OCI-M1 (cell line): ENCODE data around the gene MPP7.

Experiments
- DNase-seq: peaks from one replicate; lab custom pipeline; 2025; lab: John Stamatoyannopoulos, UW

The MPP7 gene

DNA sequence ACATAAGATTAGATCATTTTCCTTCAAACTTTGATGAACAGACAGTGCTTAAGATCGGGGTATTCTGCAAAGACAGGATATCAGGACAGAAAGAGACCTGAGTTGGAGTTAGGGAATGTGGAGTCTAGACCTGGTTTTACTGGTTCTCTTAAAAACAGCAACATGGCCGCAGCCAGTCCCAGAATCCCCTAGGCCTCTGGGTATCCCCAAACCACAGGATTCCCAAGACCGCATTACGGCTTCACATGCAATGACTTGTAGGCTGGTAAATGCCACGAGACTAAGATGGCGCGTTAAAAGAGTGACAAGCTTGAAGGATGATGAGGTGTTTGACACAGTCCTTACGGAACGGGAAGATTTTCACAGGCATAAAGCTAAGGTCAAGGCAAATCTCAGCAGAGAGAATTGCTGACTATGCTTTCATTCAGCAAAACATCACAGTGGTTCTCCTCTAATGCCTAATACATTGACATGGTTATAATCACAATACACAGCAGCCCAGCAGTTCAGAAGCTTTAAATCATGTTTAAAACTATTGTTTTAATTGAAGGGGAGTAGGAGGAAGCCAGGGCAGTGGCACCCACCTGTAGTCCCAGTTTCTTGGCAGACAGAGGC, 32.9 kb downstream of the MPP7 start:
- DNase-seq = no peak

DNA sequence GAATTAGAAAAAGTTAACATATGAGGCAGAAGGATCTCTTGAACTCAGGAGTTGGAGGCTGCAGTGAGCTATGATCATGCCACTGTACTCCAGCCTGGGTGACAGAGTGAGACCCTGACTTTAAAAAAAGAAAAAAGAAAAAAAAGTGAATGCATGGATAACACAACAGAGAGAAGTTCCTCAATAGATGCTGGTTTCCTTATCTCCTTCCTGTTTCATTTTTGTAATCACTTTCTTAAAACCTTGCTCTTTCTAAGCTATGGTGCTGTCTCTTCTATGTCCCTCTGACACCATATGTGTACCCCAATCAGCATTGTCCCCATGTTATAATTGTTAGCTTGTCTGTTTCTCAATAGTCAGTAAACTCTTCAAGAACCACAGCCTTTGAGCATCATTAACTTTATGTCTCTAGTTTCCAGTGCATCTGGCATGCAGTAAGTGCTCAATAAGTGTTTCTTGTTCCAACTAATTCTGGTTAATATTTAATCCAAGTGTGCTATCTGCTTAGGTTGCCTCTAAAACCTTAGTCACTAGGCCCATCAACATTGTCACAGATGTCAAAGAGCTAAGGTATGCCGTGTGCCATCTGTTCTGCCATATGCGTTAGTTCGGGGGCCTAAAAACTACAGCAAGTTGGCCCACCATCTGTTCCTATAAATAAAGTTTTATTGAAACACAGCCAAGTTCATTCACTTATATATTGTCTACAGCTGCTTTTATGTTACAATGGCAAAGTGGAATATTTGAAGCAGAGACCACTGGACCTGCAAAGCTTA, 36.2 kb downstream of the MPP7 start:
- no peak for DNase-seq

DNA sequence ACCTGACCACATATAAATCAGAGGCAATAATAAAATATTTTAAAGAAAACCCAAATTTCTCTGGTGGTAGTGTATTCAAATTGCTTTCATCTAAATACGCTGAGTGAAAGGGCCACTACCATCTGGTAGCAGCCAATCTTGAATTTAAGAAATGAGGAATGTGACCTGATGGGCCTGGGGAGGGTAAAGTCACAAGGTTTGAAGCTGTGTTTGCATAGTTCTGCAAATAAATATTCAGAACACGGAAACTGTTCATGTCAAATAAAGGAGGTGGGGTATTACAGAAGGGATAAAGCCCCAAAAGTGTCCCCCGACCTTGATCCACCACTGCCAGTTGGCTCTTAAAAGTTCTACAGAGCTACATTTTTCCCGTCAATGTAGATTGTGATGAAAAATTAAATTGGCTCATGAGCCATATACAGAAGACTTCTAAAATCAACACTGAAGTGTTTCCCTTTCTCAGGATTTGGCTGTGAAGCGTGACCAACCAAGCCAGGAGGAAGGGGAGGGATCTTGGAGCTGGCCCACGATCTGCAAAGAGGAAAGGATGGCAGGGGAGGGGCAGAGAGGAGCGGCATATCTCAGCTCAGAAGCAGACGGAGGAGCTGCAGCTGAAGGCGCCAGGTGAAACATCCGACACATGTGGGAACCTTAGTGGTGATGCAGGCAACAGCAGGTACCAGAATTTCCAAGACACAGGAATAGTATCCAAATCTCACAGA, 39.6 kb downstream of the MPP7 start:
- DNase-seq = no peak

DNA sequence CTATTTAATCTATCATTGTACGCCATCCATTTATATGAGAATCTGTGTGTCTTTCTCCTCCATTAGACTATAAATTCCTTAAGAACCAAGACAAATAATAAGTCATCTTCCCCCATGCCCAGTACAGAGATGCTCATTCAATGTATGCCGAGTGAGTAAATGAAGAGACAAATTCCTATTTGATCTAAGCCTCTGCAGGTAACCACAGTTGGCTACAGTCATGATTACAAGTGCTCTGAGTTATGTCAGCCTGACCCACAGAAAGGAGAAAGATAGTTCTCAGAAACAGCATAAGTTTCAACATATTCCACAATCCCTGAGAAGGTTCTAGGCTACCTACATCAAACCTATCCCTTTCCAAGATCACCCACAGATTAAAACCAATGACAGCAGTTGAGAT, 46.1 kb downstream of the MPP7 start:
- no peak for DNase-seq

DNA sequence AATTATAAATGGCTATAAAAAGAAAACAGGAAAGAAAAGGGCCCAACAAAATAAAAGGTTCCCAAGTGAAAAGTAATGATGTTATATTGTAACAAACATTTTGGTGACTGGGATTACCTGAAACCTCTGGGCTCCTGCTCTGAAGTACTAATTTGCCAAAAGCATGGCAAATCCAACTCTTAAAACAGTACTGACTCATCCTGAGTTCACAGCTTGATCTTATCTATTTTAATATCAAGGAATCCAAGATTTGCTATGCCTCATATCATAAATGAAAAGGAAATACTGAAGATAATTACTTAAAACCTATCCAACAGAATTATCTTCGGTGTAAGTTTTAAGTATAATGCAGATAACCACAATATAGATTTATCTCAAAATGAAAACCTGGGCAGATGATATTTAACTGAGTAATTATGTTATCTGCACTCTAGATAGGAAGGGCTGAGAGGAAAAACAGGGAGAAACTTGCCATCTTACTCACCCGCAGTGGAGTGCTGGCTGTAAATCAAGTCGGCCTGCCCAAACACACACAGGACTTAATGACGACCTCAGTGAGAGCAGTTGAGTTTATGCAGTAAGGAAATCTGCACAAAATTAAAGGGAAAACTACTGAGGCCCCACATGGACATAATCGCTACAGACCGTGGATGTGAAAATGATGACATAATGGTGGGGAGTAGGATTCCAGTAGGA, 48.4 kb downstream of the MPP7 start:
- DNase-seq = no peak

DNA sequence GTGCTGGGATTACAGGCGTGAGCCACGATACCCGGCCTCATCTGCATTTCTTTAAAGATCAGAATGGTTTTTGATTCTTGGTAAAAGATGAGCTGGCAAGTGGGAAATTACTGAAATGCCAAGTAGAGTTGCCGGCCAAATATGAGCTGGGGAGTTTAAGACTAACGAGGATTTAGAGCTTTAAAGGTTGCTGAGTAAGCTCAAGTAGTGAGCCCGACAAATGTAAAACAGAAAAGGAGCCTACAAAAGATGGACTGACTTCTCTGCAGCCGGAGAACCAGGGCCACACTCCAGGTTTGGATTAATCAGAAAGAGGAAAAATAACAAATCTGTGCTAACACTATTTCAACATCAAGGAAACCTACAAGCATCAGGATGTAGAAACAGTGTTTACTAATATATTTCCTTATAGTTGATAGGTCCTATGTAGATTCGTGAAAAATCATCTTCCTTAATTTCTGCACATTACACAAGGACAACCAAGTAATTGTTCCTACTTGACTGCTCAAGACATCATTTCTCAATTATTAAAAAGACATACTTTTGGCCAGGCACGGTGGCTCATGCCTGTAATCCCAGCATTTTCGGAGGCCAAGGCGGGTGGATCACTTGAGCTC, 49.6 kb downstream of the MPP7 start:
- DNase-seq = no peak
